GM21360 (cell line): ENCODE data around the gene PPFIA1.
"Not testable (repeated sequence)": the region's sequence is repeated elsewhere in the genome, so short reads cannot be mapped to it uniquely, and the experiment has no call there.

Source experiments
- ATAC-seq: cut with Tn5 transposase; IDR thresholded peaks from one replicate; pipeline ENCODE4 v1.9.1; 2021; ENCODE audit warnings: mild to moderate bottlenecking, moderate library complexity; ENCODE audit not compliant: unreplicated experiment

The PPFIA1 gene

DNA sequence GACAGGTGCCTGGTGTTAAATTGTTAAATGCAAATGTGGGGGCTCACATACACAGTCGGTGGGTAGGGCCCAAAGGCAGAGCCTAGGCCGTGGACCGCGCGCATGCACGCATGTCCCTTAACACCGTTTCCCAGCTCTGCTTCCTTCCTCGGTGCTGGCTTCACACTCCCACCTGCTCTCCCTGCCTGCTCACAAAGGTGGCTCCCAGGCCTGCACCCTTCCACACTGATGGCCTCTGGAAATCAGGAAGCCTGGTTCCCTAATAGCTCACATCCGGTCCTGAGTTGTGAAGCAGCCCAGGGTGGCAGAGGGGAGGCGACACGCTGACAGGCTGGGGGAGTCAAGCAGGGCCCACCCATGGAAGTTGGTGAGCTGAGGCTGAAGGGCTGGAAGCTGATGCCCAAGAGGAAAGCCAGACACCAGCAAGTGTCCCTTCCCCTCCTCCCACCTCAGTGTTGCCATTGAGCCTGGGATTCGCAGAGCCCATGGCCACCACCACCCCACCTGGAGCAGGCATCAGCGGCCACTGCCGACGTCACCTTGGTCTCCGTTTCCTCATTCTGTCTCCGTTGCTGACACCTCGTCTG lies 114.2 kb downstream of the PPFIA1 start:
- ATAC-seq: no peak

DNA sequence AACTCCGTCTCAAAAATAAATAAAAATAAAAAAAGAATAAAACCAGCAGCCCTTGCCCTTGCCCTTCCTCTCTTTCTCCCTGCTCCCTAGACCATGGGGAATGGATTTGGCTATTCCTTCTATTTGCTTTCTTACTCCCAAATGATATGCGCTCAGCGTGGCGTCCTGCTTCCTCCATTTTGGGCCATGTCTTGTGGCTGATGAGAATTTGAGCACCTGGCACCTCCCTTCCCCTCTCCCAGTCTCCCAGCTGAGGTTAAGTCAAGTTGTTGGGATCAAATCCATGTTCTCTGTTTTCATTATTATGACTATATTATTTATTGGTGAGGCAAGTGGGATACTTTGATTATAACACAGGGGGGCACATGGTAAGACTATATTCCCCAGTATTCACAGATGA lies 117.1 kb downstream of the PPFIA1 start:
- no peak for ATAC-seq

- ATAC-seq: no peak
These were observed 118.7 kb downstream of the PPFIA1 start for GRCh38 chr11:70389201-70389600.

DNA sequence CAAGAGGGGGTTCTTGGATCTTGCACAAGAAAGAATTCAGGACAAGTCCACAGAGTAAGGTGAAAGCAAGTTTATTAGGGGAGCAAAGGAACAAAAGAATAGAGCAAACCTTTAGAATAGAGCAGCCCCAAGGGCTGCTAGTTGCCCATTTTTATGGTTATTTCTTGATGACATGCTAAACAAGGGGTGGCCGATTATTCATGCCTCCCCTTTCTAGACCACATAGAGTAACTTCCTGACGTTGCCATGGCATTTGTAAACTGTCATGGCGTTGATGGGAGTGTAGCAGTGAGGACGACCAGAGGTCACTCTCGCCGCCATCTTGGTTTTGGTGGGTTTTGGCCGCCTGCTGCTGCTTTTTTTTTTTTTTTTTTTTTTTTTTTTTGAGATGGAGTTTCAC lies 120.4 kb downstream of the PPFIA1 start:
- ATAC-seq: not testable (repeated sequence)

DNA sequence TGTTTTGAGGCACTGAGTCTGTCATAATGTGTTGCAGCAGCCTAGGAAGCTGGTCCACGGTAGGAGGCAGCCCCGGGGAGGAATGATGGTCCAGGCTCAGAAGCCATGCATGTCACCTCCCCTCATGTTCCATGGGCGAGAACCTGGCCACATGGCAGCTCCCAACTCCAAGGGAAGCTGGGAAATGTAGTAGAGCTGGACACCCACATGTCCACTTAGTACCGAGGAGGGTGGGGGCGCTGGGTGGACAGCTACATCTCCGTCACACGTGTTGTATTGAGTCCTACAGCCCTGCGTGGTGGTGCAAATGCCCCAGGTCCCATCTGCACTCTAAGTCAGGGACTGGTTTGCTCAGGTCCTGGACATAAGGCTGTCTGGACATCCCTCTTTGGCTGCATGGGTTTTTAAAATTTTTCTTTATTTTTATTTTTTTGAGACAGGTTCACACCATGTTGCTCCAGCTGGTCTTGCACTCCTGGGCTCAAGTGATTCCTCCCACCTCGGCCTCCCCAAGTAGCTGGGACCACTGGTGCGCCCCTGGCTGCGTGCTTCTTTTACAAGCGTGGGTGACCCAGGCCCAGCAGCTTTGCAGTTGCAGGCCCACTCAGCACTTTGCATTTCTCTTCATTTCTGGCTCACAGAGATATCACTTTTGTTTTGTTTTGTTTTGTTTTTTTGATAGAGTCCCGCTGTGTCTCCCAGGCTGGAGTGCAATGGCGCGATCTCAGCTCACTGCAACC lies 123.9 kb downstream of the PPFIA1 start:
- no peak for ATAC-seq

GRCh38 chr11:70397336-70397982 lies 127.0 kb downstream of the PPFIA1 start:
- ATAC-seq: no peak

- peak; percentile 46 for ATAC-seq
These were observed 127.7 kb downstream of the PPFIA1 start, which contains the start of gene CTTN for GRCh38 chr11:70397983-70398833. TSS of gene CTTN (plus strand) at chr11:70398529. CDS start at chr11:70407298, 8,769 bp downstream.

GRCh38 chr11:70398834-70399680 lies 128.6 kb downstream of the PPFIA1 start:
- no peak for ATAC-seq

- ATAC-seq: no peak
These were observed 129.2 kb downstream of the PPFIA1 start for GRCh38 chr11:70399681-70400112.

- no peak for ATAC-seq
These were observed 130.2 kb downstream of the PPFIA1 start for GRCh38 chr11:70400643-70401042.

- no peak for ATAC-seq
These were observed 131.5 kb downstream of the PPFIA1 start for GRCh38 chr11:70402016-70402415.

GRCh38 chr11:70402685-70403084 lies 132.2 kb downstream of the PPFIA1 start:
- no peak for ATAC-seq

GRCh38 chr11:70404244-70404643 lies 133.8 kb downstream of the PPFIA1 start:
- ATAC-seq: no peak

- no peak for ATAC-seq
These were observed 135.3 kb downstream of the PPFIA1 start for GRCh38 chr11:70405679-70406395.

DNA sequence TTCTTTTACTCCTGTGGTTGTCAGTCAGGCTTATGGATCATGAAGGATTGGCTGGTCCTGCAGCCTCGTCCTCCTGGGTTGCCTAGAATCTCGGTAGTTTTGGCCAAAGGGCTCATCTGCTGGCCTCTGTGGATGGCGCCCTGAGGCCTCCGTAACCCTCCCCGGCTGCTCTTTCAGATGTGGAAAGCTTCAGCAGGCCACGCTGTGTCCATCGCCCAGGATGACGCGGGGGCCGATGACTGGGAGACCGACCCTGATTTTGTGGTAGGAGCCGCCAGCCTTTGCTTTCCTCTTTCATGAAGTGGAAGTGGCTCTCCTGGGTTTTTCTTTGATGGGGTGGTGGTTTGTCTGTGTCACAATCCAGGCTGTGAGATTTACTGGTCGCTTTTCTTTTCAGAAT lies 136.6 kb downstream of the PPFIA1 start:
- ATAC-seq: no peak

- no peak for ATAC-seq
These were observed 137.3 kb downstream of the PPFIA1 start for GRCh38 chr11:70407814-70408213.

GRCh38 chr11:70408326-70408725 lies 137.8 kb downstream of the PPFIA1 start:
- ATAC-seq: not testable (repeated sequence)

DNA sequence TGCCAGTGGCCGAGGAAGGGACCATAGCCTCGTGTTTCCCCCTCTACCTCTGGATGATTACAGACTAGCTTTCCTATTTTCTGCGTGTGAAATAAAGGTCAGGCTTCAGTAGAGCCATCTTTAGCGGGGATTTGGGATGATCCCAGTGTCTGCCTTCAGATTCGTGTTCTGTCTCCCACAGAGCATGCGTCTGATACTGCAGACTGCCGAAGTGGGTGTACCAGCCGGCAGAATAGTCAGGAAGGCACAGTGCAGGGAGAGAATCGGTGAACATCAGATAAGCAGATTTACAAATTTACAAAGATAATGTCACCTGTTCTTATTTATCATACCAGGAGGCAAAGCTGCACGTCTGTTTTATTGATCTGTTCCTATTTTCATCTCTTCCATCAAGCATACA lies 138.9 kb downstream of the PPFIA1 start:
- ATAC-seq: no peak

GRCh38 chr11:70409871-70410270 lies 139.4 kb downstream of the PPFIA1 start:
- no peak for ATAC-seq
